Heart left ventricle (tissue), 13 donors: ENCODE data around the gene CBFA2T2.

ENCODE experiments used
- POLR2A ChIP-seq, 2 donors: fragments of 450-650 bp; IDR thresholded peaks; one replicate each; pipeline ENCODE4 v1.6.1; 2017; ENCODE audit warnings: antibody characterized with exemption in 2 of 2, mild to moderate bottlenecking in 2 of 2, moderate library complexity in 2 of 2
- TF ChIP-seq, protein P1 (sequence below), 12 donors: fragments of 200-600 bp; sonication (generic) in 4 of 12; IDR thresholded peaks; one replicate each; pipeline versions ENCODE4 v1.5.0 to v1.8.0; 2018 to 2022; ENCODE audit warnings: antibody characterized with exemption in 12 of 12, mild to moderate bottlenecking in 5 of 12
- donor health status: ischemic (EF 13 %, LVEDD 7.1; RV severe dilation, severe dysfunction).
- donor health status: DM: no; HTN: yes; CAD: no.
- donor health status: DM: no; HTN: no; CAD: no.
- donor health status: ischemic (EF 25% LVEDD 6.9; RV normal size, moderate dysfunction).
- donor health status: ischemic (EF 25% LVEDD 5.7; RV mildly dilated, moderate dysfunction).
- donor health status: ischemic (EF 35%, LVEDD 5.7; RV mildly dilated, moderate dysfunction).
- donor health status: nonischemic (EF 11% LVEDD 7.7; RV severe dilation, severe dysfunction).
- donor health status: DM: yes; HTN: yes; CAD: no.
- donor health status: PGD.
- donor health status: ischemic (EF 29% LVEDD 5.4; RV normal size, mild dysfunction).
- donor health status: nonischemic (EF 23%, LVEDD 6.1; RV moderate dilation, normal function).

DNA sequence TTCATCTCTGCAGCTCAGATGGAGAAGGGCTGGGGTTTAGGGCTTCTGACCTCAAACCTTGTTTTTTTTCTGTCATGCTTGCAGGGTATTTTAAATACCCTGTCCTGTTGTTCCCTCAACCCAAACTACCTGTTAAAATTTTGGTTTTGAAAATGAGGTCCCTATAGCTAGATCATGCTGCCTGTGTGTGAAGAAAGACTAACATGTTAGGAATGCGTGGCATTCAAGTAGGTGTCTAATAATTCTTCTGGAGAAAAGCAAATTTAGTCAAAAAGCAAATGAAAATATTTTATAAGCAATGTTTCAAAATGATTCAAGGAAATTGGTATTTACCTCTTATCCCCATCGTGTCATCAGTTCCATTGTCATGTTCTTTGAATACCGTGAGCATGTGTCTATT lies 95.1 kb downstream of the CBFA2T2 start:
- TF ChIP-seq, protein P1, sequence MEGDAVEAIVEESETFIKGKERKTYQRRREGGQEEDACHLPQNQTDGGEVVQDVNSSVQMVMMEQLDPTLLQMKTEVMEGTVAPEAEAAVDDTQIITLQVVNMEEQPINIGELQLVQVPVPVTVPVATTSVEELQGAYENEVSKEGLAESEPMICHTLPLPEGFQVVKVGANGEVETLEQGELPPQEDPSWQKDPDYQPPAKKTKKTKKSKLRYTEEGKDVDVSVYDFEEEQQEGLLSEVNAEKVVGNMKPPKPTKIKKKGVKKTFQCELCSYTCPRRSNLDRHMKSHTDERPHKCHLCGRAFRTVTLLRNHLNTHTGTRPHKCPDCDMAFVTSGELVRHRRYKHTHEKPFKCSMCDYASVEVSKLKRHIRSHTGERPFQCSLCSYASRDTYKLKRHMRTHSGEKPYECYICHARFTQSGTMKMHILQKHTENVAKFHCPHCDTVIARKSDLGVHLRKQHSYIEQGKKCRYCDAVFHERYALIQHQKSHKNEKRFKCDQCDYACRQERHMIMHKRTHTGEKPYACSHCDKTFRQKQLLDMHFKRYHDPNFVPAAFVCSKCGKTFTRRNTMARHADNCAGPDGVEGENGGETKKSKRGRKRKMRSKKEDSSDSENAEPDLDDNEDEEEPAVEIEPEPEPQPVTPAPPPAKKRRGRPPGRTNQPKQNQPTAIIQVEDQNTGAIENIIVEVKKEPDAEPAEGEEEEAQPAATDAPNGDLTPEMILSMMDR (IDR thresholded peaks at IDR 0.05), result no peak
- TF ChIP-seq POLR2A (IDR thresholded peaks at IDR 0.05), result no peak
